Measurements from ENCODE around the gene SKI. TPM values are rescaled to one million over a fixed set of nuclear protein-coding genes. Genes with fewer than 3 reads are reported as not detected.
A peak's percentile ranks its signal among the peaks of the same experiment; 100 is the strongest.

SKI gene
- total and polyA plus RNA-seq, 9 of the 15 experiments (the other 6 are each of a cell fraction or from before 2014, with no cell fraction given) = 0.10 to 60.5 (median 4.6) TPM

DNA sequence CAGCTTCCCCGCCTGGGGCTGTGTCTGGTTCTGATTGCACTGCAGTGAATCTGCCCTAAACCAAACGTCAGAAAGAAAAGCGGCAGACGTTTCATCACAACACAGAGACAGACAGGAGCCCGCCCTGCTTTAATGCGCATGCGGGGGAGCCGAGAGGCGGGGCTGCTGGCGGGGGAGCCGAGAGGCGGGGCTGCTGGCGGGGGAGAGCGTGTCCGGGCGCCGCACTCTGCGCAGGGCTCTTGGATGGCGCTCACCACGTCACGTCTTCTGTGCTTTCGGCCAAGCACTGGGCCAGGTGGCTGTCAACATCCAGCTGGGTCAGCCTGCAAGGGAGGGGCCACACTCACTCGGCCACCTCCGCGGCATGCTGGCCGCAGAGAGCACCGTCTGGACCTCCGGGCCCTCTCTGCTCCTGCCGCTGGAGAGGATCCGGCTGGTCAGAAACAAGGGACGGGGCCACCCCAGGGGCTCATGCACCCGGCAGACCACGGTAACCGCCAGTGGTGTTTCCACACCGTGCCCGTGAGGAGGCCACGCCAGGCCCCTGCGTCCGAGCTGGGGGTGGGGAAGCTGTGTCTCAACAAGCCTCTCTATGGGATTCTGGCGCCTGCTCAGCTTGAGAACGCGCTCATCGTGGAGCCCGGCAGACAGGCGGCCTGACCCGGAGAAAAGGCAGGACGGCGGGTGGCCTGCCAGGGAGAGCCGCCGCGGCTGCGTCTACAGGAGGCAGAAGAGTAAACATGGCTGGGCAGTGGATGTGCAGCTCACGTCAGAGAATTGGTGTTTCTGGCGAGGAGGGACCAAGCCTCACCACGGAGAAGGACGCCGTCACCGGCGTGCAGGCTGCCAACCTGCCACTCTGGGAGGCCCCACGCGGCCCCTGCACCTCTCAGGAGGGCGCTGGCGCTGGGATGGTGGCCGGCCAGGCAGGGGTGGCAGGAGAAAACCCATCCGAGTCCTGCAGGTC, 38.4 kb upstream of the SKI start (continued):
- TF ChIP-seq, protein P1, sequence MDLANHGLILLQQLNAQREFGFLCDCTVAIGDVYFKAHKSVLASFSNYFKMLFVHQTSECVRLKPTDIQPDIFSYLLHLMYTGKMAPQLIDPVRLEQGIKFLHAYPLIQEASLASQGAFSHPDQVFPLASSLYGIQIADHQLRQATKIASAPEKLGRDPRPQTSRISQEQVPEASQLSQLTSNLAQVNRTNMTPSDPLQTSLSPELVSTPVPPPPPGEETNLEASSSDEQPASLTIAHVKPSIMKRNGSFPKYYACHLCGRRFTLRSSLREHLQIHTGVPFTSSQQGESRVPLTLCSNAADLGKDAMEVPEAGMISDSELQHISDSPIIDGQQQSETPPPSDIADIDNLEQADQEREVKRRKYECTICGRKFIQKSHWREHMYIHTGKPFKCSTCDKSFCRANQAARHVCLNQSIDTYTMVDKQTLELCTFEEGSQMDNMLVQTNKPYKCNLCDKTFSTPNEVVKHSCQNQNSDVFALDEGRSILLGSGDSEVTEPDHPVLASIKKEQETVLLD (IDR thresholded peaks at IDR 0.05) = peak; percentile 92
- TF ChIP-seq DMBX1 (CRISPR knock-in tag; IDR thresholded peaks at IDR 0.05; ENCODE audit: borderline replicate concordance) = no peak
- TF ChIP-seq, protein P2, sequence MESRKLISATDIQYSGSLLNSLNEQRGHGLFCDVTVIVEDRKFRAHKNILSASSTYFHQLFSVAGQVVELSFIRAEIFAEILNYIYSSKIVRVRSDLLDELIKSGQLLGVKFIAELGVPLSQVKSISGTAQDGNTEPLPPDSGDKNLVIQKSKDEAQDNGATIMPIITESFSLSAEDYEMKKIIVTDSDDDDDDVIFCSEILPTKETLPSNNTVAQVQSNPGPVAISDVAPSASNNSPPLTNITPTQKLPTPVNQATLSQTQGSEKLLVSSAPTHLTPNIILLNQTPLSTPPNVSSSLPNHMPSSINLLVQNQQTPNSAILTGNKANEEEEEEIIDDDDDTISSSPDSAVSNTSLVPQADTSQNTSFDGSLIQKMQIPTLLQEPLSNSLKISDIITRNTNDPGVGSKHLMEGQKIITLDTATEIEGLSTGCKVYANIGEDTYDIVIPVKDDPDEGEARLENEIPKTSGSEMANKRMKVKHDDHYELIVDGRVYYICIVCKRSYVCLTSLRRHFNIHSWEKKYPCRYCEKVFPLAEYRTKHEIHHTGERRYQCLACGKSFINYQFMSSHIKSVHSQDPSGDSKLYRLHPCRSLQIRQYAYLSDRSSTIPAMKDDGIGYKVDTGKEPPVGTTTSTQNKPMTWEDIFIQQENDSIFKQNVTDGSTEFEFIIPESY (CRISPR knock-in tag; IDR thresholded peaks at IDR 0.05) = peak; percentile 79
- TF ChIP-seq, protein P3, sequence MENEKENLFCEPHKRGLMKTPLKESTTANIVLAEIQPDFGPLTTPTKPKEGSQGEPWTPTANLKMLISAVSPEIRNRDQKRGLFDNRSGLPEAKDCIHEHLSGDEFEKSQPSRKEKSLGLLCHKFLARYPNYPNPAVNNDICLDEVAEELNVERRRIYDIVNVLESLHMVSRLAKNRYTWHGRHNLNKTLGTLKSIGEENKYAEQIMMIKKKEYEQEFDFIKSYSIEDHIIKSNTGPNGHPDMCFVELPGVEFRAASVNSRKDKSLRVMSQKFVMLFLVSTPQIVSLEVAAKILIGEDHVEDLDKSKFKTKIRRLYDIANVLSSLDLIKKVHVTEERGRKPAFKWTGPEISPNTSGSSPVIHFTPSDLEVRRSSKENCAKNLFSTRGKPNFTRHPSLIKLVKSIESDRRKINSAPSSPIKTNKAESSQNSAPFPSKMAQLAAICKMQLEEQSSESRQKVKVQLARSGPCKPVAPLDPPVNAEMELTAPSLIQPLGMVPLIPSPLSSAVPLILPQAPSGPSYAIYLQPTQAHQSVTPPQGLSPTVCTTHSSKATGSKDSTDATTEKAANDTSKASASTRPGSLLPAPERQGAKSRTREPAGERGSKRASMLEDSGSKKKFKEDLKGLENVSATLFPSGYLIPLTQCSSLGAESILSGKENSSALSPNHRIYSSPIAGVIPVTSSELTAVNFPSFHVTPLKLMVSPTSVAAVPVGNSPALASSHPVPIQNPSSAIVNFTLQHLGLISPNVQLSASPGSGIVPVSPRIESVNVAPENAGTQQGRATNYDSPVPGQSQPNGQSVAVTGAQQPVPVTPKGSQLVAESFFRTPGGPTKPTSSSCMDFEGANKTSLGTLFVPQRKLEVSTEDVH (IDR thresholded peaks at IDR 0.05; ENCODE audit: low read depth, partially characterized antibody) = no peak
- TF ChIP-seq NR1H2 (CRISPR knock-in tag; IDR thresholded peaks at IDR 0.05) = no peak
- no peak for TF ChIP-seq ZNF583 (CRISPR knock-in tag; IDR thresholded peaks at IDR 0.05)
- TF ChIP-seq NFYB (IDR thresholded peaks at IDR 0.05; ENCODE audit: extremely low read depth, insufficient read length) = peak; percentile 20
- no peak for TF ChIP-seq PHF21A (IDR thresholded peaks at IDR 0.05; ENCODE audit: borderline replicate concordance, low read depth)
- no peak for TF ChIP-seq ZNF41 (CRISPR knock-in tag; conservative IDR thresholded peaks at IDR 0.05)
- no peak for TF ChIP-seq NELFE (IDR thresholded peaks at IDR 0.05; ENCODE audit: insufficient read depth, insufficient read length)
- TF ChIP-seq ZFP30 (CRISPR knock-in tag; IDR thresholded peaks at IDR 0.05; ENCODE audit: borderline replicate concordance) = no peak
- no peak for TF ChIP-seq BACH1 (tag; IDR thresholded peaks at IDR 0.05)
- no peak for TF ChIP-seq LARP7 (IDR thresholded peaks at IDR 0.05)
- no peak; the same call in 1 of the 2 replicates for TF ChIP-seq GABPB1 (CRISPR knock-in tag; IDR thresholded peaks at IDR 0.05)
- TF ChIP-seq MYBL2 (IDR thresholded peaks at IDR 0.05; ENCODE audit: low read depth) = no peak
- TF ChIP-seq MYBL2 (CRISPR knock-in tag; IDR thresholded peaks at IDR 0.05; ENCODE audit: borderline replicate concordance) = no peak
- TF ChIP-seq ELF4 (CRISPR knock-in tag; IDR thresholded peaks at IDR 0.05) = no peak
- TF ChIP-seq KHSRP (IDR thresholded peaks at IDR 0.05) = no peak
- no peak for TF ChIP-seq ZEB2 (IDR thresholded peaks at IDR 0.05)
- TF ChIP-seq BCL6 (CRISPR knock-in tag; IDR thresholded peaks at IDR 0.05) = no peak
- peak; percentile 80 for TF ChIP-seq GMEB1 (CRISPR knock-in tag; IDR thresholded peaks at IDR 0.05)

All from K562 (cell line).